Vagina (tissue), 2 donors: ENCODE data around the gene ADAT1. TPM values are rescaled to one million over a fixed set of nuclear protein-coding genes. Genes with fewer than 3 reads are reported as not detected.

Experiments used
- DNase-seq, 2 donors: peaks; one replicate each; pipeline ENCODE4 v3.0.0-alpha.2; 2017; ENCODE audit errors: extremely low spot score in 2 of 2
- H3K27ac ChIP-seq: fragments of 200-600 bp; sonication (generic); one replicate; pipeline ENCODE4 v1.5.1; 2019
- H3K27me3 ChIP-seq: fragments of 200-600 bp; sonication (generic); one replicate; pipeline ENCODE4 v1.5.1; 2019
- H3K36me3 ChIP-seq, 2 donors: fragments of 200-600 bp; sonication (generic); one replicate each; pipeline ENCODE4 v1.5.1; 2017 to 2019
- H3K4me1 ChIP-seq: fragments of 200-600 bp; sonication (generic); one replicate; pipeline ENCODE4 v1.5.1; 2019
- H3K4me3 ChIP-seq, 2 donors: fragments of 200-600 bp; sonication (generic); 1 replicate in 1 of 2; 2 replicates in 1 of 2; pipeline ENCODE4 v1.5.1; 2016 to 2019
- H3K9me3 ChIP-seq: fragments of 200-600 bp; sonication (generic); one replicate; pipeline ENCODE4 v1.5.1; 2019
- POLR2A ChIP-seq, 2 donors: fragments of 450-650 bp; IDR thresholded peaks; one replicate each; pipeline ENCODE4 v1.6.1; 2017; ENCODE audit warnings: antibody characterized with exemption in 2 of 2, mild to moderate bottlenecking in 2 of 2, moderate library complexity in 2 of 2
- POLR2AphosphoS5 ChIP-seq, 2 donors: sonication (generic); formaldehyde crosslinking; IDR thresholded peaks; one replicate each; pipeline ENCODE4 v1.9.0; 2017; ENCODE audit warnings: antibody characterized with exemption in 2 of 2, mild to moderate bottlenecking in 2 of 2, low read depth in 1 of 2; ENCODE audit not compliant: insufficient read depth in 1 of 2
- intact Hi-C: fragments of 100-400 bp; cut with DNase I; formaldehyde crosslinking; loops from one replicate; pipeline ENCODE4 v1.15.1; 2023
- total RNA-seq: library from RNA; depleted of rRNA; stranded (reverse); fragments of >200 nt; gene quantifications from one replicate; pipeline ENCODE4 v1.2.3, GENCODE V29; 2016
- TF ChIP-seq, protein P1 (sequence below), 3 experiments: fragments of 450-650 bp in 2 of 3; fragments of 200-600 bp in 1 of 3; sonication (generic) in 1 of 3; IDR thresholded peaks; one replicate each; pipeline ENCODE4 v1.5.1; 2017 to 2019; ENCODE audit warnings: antibody characterized with exemption in 3 of 3, mild to moderate bottlenecking in 2 of 3, moderate library complexity in 2 of 3

Gene ADAT1
- total RNA-seq, 1 donor from 2014 or later = 44.4 TPM

- Histone ChIP-seq H3K27me3 (no peaks in the 10 kb centered on the region), H3K9me3 (no peaks in the 10 kb centered on the region), H3K4me1 (peaks cover 9% of the 10 kb centered on the region), H3K4me3 (peak overlapping the region; percentile 61 to 80), H3K27ac (peak overlapping the region; percentile 80), H3K36me3 (no peaks in the 10 kb centered on the region)
- DNase-seq = peak in 1 of 2 donors; percentile 91
- intact Hi-C loops = no loop called here
- TF ChIP-seq POLR2A (IDR thresholded peaks at IDR 0.05) (no peak), POLR2AphosphoS5 (IDR thresholded peaks at IDR 0.05; ENCODE audit: insufficient read depth in 1 of 2, low read depth in 1 of 2) (no peak)
- TF ChIP-seq, protein P1, sequence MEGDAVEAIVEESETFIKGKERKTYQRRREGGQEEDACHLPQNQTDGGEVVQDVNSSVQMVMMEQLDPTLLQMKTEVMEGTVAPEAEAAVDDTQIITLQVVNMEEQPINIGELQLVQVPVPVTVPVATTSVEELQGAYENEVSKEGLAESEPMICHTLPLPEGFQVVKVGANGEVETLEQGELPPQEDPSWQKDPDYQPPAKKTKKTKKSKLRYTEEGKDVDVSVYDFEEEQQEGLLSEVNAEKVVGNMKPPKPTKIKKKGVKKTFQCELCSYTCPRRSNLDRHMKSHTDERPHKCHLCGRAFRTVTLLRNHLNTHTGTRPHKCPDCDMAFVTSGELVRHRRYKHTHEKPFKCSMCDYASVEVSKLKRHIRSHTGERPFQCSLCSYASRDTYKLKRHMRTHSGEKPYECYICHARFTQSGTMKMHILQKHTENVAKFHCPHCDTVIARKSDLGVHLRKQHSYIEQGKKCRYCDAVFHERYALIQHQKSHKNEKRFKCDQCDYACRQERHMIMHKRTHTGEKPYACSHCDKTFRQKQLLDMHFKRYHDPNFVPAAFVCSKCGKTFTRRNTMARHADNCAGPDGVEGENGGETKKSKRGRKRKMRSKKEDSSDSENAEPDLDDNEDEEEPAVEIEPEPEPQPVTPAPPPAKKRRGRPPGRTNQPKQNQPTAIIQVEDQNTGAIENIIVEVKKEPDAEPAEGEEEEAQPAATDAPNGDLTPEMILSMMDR (IDR thresholded peaks at IDR 0.05) = no peak
Observed at GRCh38 chr16:75555213-75555706, 67.8 kb downstream of the ADAT1 start.

DNA sequence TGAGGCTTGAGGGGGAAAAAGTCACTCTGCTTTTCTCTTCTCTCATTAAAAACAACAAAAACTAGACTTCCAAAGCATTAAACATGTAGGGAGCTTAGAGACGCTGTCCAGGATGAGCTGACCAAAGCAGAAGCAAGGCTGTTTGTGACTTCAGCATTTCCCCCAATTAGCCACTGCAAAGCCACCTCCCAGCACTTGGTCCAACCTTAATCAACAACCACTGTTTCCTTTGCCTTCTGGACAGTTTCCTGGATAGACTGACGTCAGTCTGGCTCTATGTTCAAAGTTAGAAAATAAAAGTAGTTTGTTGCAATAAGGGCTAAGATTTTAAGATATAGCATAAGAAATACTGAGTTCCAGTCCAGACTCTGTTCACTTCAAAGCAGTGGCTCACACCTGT lies 70.1 kb downstream of the ADAT1 start:
- H3K27ac ChIP-seq = no peak overlapping the region

DNA sequence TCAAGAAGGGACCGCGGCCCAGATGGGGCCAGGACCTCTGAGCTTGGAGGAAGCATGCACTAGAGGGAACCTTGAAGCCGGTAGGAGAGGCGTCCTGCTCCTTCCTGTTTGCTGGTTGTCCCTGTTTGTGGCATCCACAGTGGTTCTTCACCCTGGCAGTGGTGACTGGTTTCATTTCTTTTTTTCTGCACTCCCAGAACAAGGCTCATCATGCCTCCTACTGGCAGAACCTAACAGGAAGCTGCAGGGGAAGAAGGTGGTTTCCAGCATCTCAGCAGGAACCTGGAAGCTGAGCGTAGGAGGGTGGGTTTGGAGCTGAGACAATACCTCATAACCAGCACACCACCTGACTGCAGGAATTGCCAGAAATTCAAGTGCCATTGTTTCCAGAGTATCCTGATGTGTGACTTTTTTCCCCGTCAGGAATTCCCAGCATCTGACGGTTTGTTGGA lies 72.8 kb downstream of the ADAT1 start:
- H3K27me3 ChIP-seq = no peaks in the 10 kb centered on the region
- TF ChIP-seq, protein P1 (IDR thresholded peaks at IDR 0.05) = peak in 1 of 3 experiments; percentile 17
- TF ChIP-seq POLR2AphosphoS5 (IDR thresholded peaks at IDR 0.05; ENCODE audit: insufficient read depth in 1 of 2, low read depth in 1 of 2) = peak in 1 of 2 donors; percentile 75
- no peak for TF ChIP-seq POLR2A (IDR thresholded peaks at IDR 0.05)
- intact Hi-C loops = no loop called here
- DNase-seq = no peak
- H3K36me3 ChIP-seq = no peaks in the 10 kb centered on the region
- H3K9me3 ChIP-seq = no peaks in the 10 kb centered on the region
- no peak overlapping the region for H3K4me3 ChIP-seq
- no peak overlapping the region for H3K27ac ChIP-seq
- H3K4me1 ChIP-seq = no peaks in the 10 kb centered on the region

More for the DNA sequence above, 70.1 kb downstream of the ADAT1 start:
- H3K27me3 ChIP-seq = no peaks in the 10 kb centered on the region
- TF ChIP-seq, protein P1 (IDR thresholded peaks at IDR 0.05) = no peak
- TF ChIP-seq POLR2A (IDR thresholded peaks at IDR 0.05) (no peak), POLR2AphosphoS5 (IDR thresholded peaks at IDR 0.05; ENCODE audit: insufficient read depth in 1 of 2, low read depth in 1 of 2) (no peak)
- peaks cover 9% of the 10 kb centered on the region for H3K4me1 ChIP-seq
- no peak overlapping the region for H3K4me3 ChIP-seq
- intact Hi-C loops = no loop called here
- H3K9me3 ChIP-seq = no peaks in the 10 kb centered on the region
- no peaks in the 10 kb centered on the region for H3K36me3 ChIP-seq
- DNase-seq = no peak

Other genes starting within 250 kb of the ADAT1 start
- gene CFDP1, start 189.8 kb downstream of the ADAT1 start, total RNA-seq = 45.7 TPM
- 21.9 TPM for gene TMEM170A, start 158.6 kb downstream of the ADAT1 start, total RNA-seq
- gene CHST6, start 127.8 kb downstream of the ADAT1 start, total RNA-seq = 0.25 TPM
- gene CHST5, start 87.2 kb downstream of the ADAT1 start, total RNA-seq = not detected
- 6.9 TPM for gene TMEM231, start 67.0 kb downstream of the ADAT1 start, total RNA-seq
- gene GABARAPL2, start 56.9 kb downstream of the ADAT1 start, total RNA-seq = 86.4 TPM
- gene KARS1, start 24.4 kb upstream of the ADAT1 start, total RNA-seq = 82.0 TPM
- 65.1 TPM for gene TERF2IP, start 24.5 kb upstream of the ADAT1 start, total RNA-seq
- not detected for gene CPHXL2, start 53.7 kb upstream of the ADAT1 start, total RNA-seq
- not detected for gene DUXB, start 78.2 kb upstream of the ADAT1 start, total RNA-seq
- not detected for gene CPHXL, start 103.2 kb upstream of the ADAT1 start, total RNA-seq